NT2/D1 (cell line): ENCODE data around the gene TEX11.
"Not testable (repeated sequence)": the region's sequence is repeated elsewhere in the genome, so short reads cannot be mapped to it uniquely, and the experiment has no call there.

Experiments used
- DNase-seq: peaks from one replicate; pipeline ENCODE4 v3.0.0-alpha.2; 2011; ENCODE audit warnings: low read depth, low spot score
- H3K27me3 ChIP-seq: 2 replicates; pipeline ENCODE4 v1.6.0; 2011; ENCODE audit warnings: mild to moderate bottlenecking; ENCODE audit not compliant: insufficient read length, insufficient read depth
- H3K36me3 ChIP-seq: 2 replicates; pipeline ENCODE4 v1.6.1; 2011; ENCODE audit warnings: mild to moderate bottlenecking, low read length, mixed read lengths; ENCODE audit not compliant: insufficient read depth, insufficient read length
- H3K4me1 ChIP-seq: 2 replicates; pipeline ENCODE4 v1.5.1; 2011; ENCODE audit not compliant: insufficient read depth, insufficient read length
- H3K4me3 ChIP-seq: 2 replicates; pipeline ENCODE4 v1.5.1; 2011; ENCODE audit warnings: low read depth; ENCODE audit not compliant: insufficient read length
- H3K9ac ChIP-seq: 2 replicates; pipeline ENCODE4 v1.6.0; 2011; ENCODE audit warnings: low read depth; ENCODE audit not compliant: insufficient read length
- H3K9me3 ChIP-seq: 2 replicates; pipeline ENCODE4 v1.5.1; 2011; ENCODE audit warnings: mild to moderate bottlenecking, low read length; ENCODE audit not compliant: insufficient read depth
- SUZ12 ChIP-seq: IDR thresholded peaks from 2 replicates; pipeline ENCODE4 v1.6.1; 2011; ENCODE audit not compliant: insufficient read length, insufficient read depth; ENCODE audit errors: extremely low read depth
- YY1 ChIP-seq: IDR thresholded peaks from 2 replicates; pipeline ENCODE4 v1.6.1; 2011; ENCODE audit not compliant: insufficient read length, insufficient read depth
- ZNF274 ChIP-seq: IDR thresholded peaks from 2 replicates; pipeline ENCODE4 v1.6.1; 2011; ENCODE audit warnings: mild to moderate bottlenecking, low read depth, low read length

The TEX11 gene

GRCh38 chrX:70552130-70552704 lies 356.3 kb downstream of the TEX11 start:
- Histone ChIP-seq H3K9ac (no peak overlapping the region), H3K36me3 (no peaks in the 10 kb centered on the region), H3K27me3 (no peaks in the 10 kb centered on the region), H3K4me1 (no peaks in the 10 kb centered on the region), H3K9me3 (no peaks in the 10 kb centered on the region), H3K4me3 (no peak overlapping the region)
- TF ChIP-seq ZNF274 (no peak), SUZ12 (no peak), YY1 (no peak)
- DNase-seq, result no peak

GRCh38 chrX:70549429-70549828 lies 359.1 kb downstream of the TEX11 start:
- H3K9me3 ChIP-seq, result no peaks in the 10 kb centered on the region
- DNase-seq, result no peak
- no peaks in the 10 kb centered on the region for H3K27me3 ChIP-seq
- no peaks in the 10 kb centered on the region for H3K4me1 ChIP-seq
- H3K4me3 ChIP-seq, result no peak overlapping the region
- no peak overlapping the region for H3K9ac ChIP-seq
- TF ChIP-seq YY1, result no peak
- no peaks in the 10 kb centered on the region for H3K36me3 ChIP-seq

DNA sequence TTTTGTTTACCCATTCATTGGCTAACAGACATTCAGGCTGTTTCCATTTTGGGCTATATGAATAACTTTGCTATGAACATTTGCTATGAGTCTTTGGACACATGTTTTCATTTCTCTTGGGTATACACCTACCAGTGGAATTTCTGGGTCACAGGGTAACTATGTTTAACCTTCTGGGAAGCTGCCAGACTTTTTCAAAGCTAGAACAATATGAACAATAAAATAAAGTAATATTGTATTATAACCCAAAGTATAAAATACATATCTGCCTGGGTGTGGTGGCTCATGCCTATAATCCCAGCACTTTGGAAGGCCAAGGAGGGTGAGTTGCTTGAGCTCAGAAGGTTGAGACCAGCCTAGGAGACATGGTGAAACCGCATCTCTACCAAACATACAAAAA lies 373.3 kb downstream of the TEX11 start:
- no peaks in the 10 kb centered on the region for H3K27me3 ChIP-seq
- TF ChIP-seq YY1, result no peak
- TF ChIP-seq ZNF274, result no peak
- TF ChIP-seq SUZ12, result no peak
- H3K9me3 ChIP-seq, result no peaks in the 10 kb centered on the region
- no peak for DNase-seq
- no peak overlapping the region for H3K9ac ChIP-seq
- no peak overlapping the region for H3K4me3 ChIP-seq
- H3K36me3 ChIP-seq, result no peaks in the 10 kb centered on the region
- no peaks in the 10 kb centered on the region for H3K4me1 ChIP-seq

GRCh38 chrX:70527610-70528345 lies 380.7 kb downstream of the TEX11 start:
- Histone ChIP-seq H3K4me3 (no peak overlapping the region), H3K9ac (no peak overlapping the region), H3K27me3 (no peaks in the 10 kb centered on the region), H3K36me3 (no peaks in the 10 kb centered on the region), H3K4me1 (no peaks in the 10 kb centered on the region), H3K9me3 (no peaks in the 10 kb centered on the region)
- no peak for TF ChIP-seq ZNF274
- no peak for DNase-seq

GRCh38 chrX:70527053-70527452 lies 381.5 kb downstream of the TEX11 start:
- no peak overlapping the region for H3K9ac ChIP-seq
- TF ChIP-seq ZNF274, result no peak
- TF ChIP-seq SUZ12, result no peak
- no peak for TF ChIP-seq YY1
- H3K4me3 ChIP-seq, result no peak overlapping the region
- no peak for DNase-seq
- no peaks in the 10 kb centered on the region for H3K9me3 ChIP-seq
- no peaks in the 10 kb centered on the region for H3K4me1 ChIP-seq
- no peaks in the 10 kb centered on the region for H3K27me3 ChIP-seq
- H3K36me3 ChIP-seq, result no peaks in the 10 kb centered on the region

GRCh38 chrX:70525733-70526132 lies 382.8 kb downstream of the TEX11 start:
- TF ChIP-seq YY1, result no peak
- TF ChIP-seq ZNF274, result no peak
- no peak for TF ChIP-seq SUZ12
- no peaks in the 10 kb centered on the region for H3K4me1 ChIP-seq
- no peaks in the 10 kb centered on the region for H3K27me3 ChIP-seq
- no peaks in the 10 kb centered on the region for H3K36me3 ChIP-seq
- no peak overlapping the region for H3K4me3 ChIP-seq
- H3K9me3 ChIP-seq, result peaks cover 13% of the 10 kb centered on the region; the same call in 1 of the 2 replicates
- H3K9ac ChIP-seq, result no peak overlapping the region
- DNase-seq, result no peak

DNA sequence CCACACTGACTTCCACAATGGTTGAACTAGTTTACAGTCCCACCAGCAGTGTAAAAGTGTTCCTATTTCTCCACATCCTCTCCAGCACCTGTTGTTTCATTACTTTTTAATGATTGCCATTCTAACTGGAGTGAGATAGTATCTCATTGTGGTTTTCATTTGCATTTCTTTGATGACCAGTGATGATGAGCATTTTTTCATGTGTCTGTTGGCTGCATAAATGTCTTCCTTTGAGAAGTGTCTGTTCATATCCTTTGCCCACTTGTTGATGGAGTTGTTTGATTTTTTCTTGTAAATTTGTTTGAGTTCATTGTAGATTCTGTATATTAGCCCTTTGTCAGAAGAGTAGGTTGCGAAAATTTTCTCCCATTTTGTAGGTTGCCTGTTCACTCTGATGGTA lies 392.8 kb downstream of the TEX11 start:
- H3K4me3 ChIP-seq, H3K36me3 ChIP-seq, H3K27me3 ChIP-seq: not testable (repeated sequence)

GRCh38 chrX:70515270-70515669 lies 393.2 kb downstream of the TEX11 start:
- H3K4me3 ChIP-seq, H3K9ac ChIP-seq, H3K9me3 ChIP-seq, DNase-seq, H3K4me1 ChIP-seq, H3K36me3 ChIP-seq, H3K27me3 ChIP-seq: not testable (repeated sequence)

More for the DNA sequence above, 392.8 kb downstream of the TEX11 start:
- DNase-seq, H3K4me1 ChIP-seq, H3K9me3 ChIP-seq, H3K9ac ChIP-seq: not testable (repeated sequence)
